Small intestine (tissue), 7 donors: ENCODE measurements around the gene SORCS2. TPM values are rescaled to one million over a fixed set of nuclear protein-coding genes. Genes with fewer than 3 reads are reported as not detected.
A peak's percentile ranks its signal among the peaks of the same experiment; 100 is the strongest.

Experiments used
- DNase-seq, 2 donors: peaks; one replicate each; pipeline versions ENCODE4 v3.0.0 to v3.0.0-alpha.2; 2013
- FAIRE-seq: peaks from 2 replicates; lab custom pipeline; 2012; peaks lifted over from hg19 to GRCh38; lab: Jason Lieb, UNC
- H3K27ac ChIP-seq, 3 donors: one replicate each; pipeline ENCODE4 v1.5.1; 2013; ENCODE audit warnings: low read length in 2 of 3, mild to moderate bottlenecking in 2 of 3, control low read depth in 1 of 3, inconsistent platforms in 1 of 3, low read depth in 1 of 3, moderate library complexity in 1 of 3
- H3K27me3 ChIP-seq, 3 donors: one replicate each; pipeline ENCODE4 v1.6.1; 2013; ENCODE audit warnings: low read length in 3 of 3, inconsistent platforms in 1 of 3; ENCODE audit not compliant: control insufficient read depth in 3 of 3, insufficient read depth in 3 of 3
- H3K36me3 ChIP-seq, 3 donors: one replicate each; pipeline ENCODE4 v1.6.1; 2013; ENCODE audit warnings: low read length in 3 of 3, inconsistent platforms in 1 of 3, low read depth in 1 of 3, mild to moderate bottlenecking in 1 of 3, moderate library complexity in 1 of 3; ENCODE audit not compliant: control insufficient read depth in 3 of 3, insufficient read depth in 2 of 3
- H3K4me1 ChIP-seq, 3 donors: one replicate each; pipeline ENCODE4 v1.6.1; 2013; ENCODE audit warnings: low read length in 2 of 3, inconsistent platforms in 1 of 3, low read depth in 1 of 3, mild to moderate bottlenecking in 1 of 3, moderate library complexity in 1 of 3; ENCODE audit not compliant: control insufficient read depth in 3 of 3, insufficient read depth in 2 of 3
- H3K4me3 ChIP-seq, 3 donors: one replicate each; pipeline ENCODE4 v1.5.1; 2013; ENCODE audit warnings: low read length in 3 of 3, control low read depth in 1 of 3, inconsistent platforms in 1 of 3, low read depth in 1 of 3, mild to moderate bottlenecking in 1 of 3, moderate library complexity in 1 of 3
- H3K9me3 ChIP-seq, 2 donors: one replicate each; pipeline ENCODE4 v1.6.1; 2013; ENCODE audit warnings: low read depth in 1 of 2, low read length in 1 of 2; ENCODE audit not compliant: control insufficient read depth in 2 of 2, insufficient read depth in 1 of 2
- WGBS, 3 donors: extraction: QIAGEN DNeasy Blood & Tissue Kit; methylation state at CpG; one replicate each; pipeline ENCODE4 v1.1.7; 2013; 5-methylcytosine and 5-hydroxymethylcytosine counted together
- polyA plus RNA-seq, 4 donors: library from polyadenylated mRNA; stranded (reverse) in 3 of 4; unstranded in 1 of 4; fragments of 200-250 nt in 3 of 4; fragments of 120-200 nt in 1 of 4; gene quantifications; one replicate each; pipeline versions ENCODE4 v1.2.1 to v1.2.3, GENCODE V29; 2013
- donor health status: healthy with polysubstance abuse.
- donor health status: control.
- donor health status: control.
- donor health status: Bipolar disorder and iron deficiency.
- donor health status: healthy.

SORCS2 gene
- polyA plus RNA-seq, 4 donors = 0.63 to 3.3 (median 2.2) TPM; not detected in 1

DNA sequence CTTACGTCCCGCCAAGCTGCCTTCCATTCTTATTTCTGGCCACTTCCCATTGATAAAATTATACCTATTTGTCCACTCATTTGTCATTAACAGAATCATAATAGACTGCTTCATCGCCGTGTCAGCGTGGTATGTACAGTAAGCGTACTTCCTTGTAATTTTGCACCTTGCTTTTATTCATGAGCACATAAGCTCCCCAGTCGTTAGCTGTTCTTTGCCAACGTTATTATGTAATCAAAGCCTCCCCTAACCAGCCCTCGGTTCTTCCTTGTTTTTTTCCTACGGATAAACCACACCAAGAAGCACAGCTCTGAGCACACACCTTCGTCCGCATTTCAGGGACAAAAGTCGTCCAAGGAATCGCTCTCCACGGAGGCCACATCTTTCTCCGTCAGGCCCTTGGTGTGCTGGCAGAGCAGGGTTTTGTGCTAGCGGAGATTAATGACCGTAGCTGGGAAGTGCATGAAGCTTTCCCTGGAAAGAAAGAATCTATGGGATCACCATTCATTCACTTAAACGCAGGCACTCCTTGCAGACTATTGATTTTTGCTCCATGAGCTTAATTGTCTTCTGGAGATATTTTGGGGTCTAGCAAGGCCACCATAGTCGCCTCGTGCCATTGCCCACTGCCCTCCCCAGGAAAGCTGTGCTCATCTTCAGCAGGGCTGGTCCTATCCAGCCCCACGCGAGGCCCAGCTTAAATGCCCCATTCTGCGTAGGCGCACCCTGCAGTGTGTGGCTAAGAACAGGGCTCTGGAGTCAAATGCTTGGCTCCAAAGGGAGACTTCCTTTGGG is 443.3 kb downstream of the SORCS2 start:
- Histone ChIP-seq H3K4me3 (no peak overlapping the region), H3K9me3 (peaks cover 0 to 2% of the 10 kb centered on the region in 2 donors), H3K4me1 (peaks cover 0 to 6% (median 0%) of the 10 kb centered on the region in 3 donors), H3K27me3 (peaks cover 0 to 3% (median 0%) of the 10 kb centered on the region in 3 donors), H3K36me3 (peaks cover 0 to 5% (median 0%) of the 10 kb centered on the region in 3 donors), H3K27ac (no peak overlapping the region)
- DNase-seq = no peak
- WGBS, 3 donors = 53 to 67% (median 66%) methylated on average over 25 of the region's 25 CpGs
- no peak for FAIRE-seq

- FAIRE-seq (no peak), DNase-seq (no peak)
- peaks cover 0 to 5% (median 0%) of the 10 kb centered on the region in 3 donors for H3K36me3 ChIP-seq
- peaks cover 0 to 3% (median 0%) of the 10 kb centered on the region in 3 donors for H3K27me3 ChIP-seq
- no peak overlapping the region for H3K27ac ChIP-seq
- H3K9me3 ChIP-seq = no peaks in the 10 kb centered on the region
- peaks cover 0 to 6% (median 0%) of the 10 kb centered on the region in 3 donors for H3K4me1 ChIP-seq
- H3K4me3 ChIP-seq = no peak overlapping the region
- WGBS, 3 donors = 90 to 96% (median 95%) methylated on average over 12 of the region's 12 CpGs
These were observed 443.8 kb downstream of the SORCS2 start for GRCh38 chr4:7636240-7636508.

GRCh38 chr4:7637139-7637538 is 444.8 kb downstream of the SORCS2 start:
- H3K9me3 ChIP-seq = no peaks in the 10 kb centered on the region
- no peaks in the 10 kb centered on the region for H3K27me3 ChIP-seq
- H3K36me3 ChIP-seq = peaks cover 0 to 5% (median 0%) of the 10 kb centered on the region in 3 donors
- 95 to 96% (median 95%) methylated on average over 13 of the region's 13 CpGs for WGBS, 3 donors
- peaks cover 0 to 6% (median 0%) of the 10 kb centered on the region in 3 donors for H3K4me1 ChIP-seq
- no peak for DNase-seq
- no peak for FAIRE-seq
- H3K4me3 ChIP-seq = no peak overlapping the region
- no peak overlapping the region for H3K27ac ChIP-seq

- H3K27me3 ChIP-seq = no peaks in the 10 kb centered on the region
- H3K36me3 ChIP-seq = peaks cover 0 to 5% (median 0%) of the 10 kb centered on the region in 3 donors
- peaks cover 0 to 6% (median 0%) of the 10 kb centered on the region in 3 donors for H3K4me1 ChIP-seq
- no peaks in the 10 kb centered on the region for H3K9me3 ChIP-seq
- H3K27ac ChIP-seq = no peak overlapping the region
- no peak for DNase-seq
- FAIRE-seq = no peak
- 82 to 87% (median 85%) methylated on average over 11 of the region's 11 CpGs for WGBS, 3 donors
- H3K4me3 ChIP-seq = no peak overlapping the region
These were observed 445.6 kb downstream of the SORCS2 start for GRCh38 chr4:7637971-7638370.

- Histone ChIP-seq H3K4me3 (no peak overlapping the region), H3K4me1 (peaks cover 0 to 6% (median 0%) of the 10 kb centered on the region in 3 donors), H3K27me3 (no peaks in the 10 kb centered on the region), H3K9me3 (no peaks in the 10 kb centered on the region), H3K36me3 (peaks cover 0 to 5% (median 0%) of the 10 kb centered on the region in 3 donors), H3K27ac (no peak overlapping the region)
- DNase-seq = no peak
- no peak for FAIRE-seq
- 84 to 93% (median 88%) methylated on average over 10 to 12 of the region's 12 CpGs for WGBS, 3 donors
These were observed 446.2 kb downstream of the SORCS2 start for GRCh38 chr4:7638489-7638888.

GRCh38 chr4:7638984-7639789 is 446.8 kb downstream of the SORCS2 start:
- FAIRE-seq (no peak), DNase-seq (peak in 1 of 2 donors; percentile 71)
- Histone ChIP-seq H3K9me3 (peaks cover 0 to 5% of the 10 kb centered on the region in 2 donors), H3K27ac (no peak overlapping the region), H3K4me3 (no peak overlapping the region), H3K36me3 (peaks cover 0 to 5% (median 0%) of the 10 kb centered on the region in 3 donors), H3K27me3 (no peaks in the 10 kb centered on the region), H3K4me1 (peaks cover 0 to 6% (median 0%) of the 10 kb centered on the region in 3 donors)
- WGBS, 3 donors = 53 to 76% (median 59%) methylated on average over 7 of the region's 7 CpGs

GRCh38 chr4:7640136-7640535 is 447.8 kb downstream of the SORCS2 start:
- H3K4me3 ChIP-seq = no peak overlapping the region
- FAIRE-seq = no peak
- 68 to 83% (median 82%) methylated on average over 6 of the region's 6 CpGs for WGBS, 3 donors

DNA sequence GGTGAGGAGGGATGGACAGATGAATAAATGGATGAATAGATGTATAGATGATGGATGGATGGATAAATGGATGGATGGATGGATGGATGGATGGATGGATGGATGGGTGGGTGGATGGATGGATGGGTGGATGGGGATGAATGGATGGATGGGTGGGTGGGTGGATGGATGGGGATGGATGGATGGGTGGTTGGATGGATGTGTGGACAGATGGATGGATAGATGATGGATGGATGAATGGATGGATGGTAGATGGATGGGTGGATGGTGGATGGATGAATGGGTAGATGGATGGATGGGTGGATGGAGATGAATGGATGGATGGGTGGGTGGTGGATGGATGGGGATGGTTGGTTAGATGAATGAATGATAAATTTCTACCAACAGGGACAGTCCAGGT is 449.4 kb downstream of the SORCS2 start:
- Histone ChIP-seq H3K4me1 (peaks cover 0 to 6% (median 0%) of the 10 kb centered on the region in 3 donors), H3K36me3 (peaks cover 0 to 5% (median 0%) of the 10 kb centered on the region in 3 donors), H3K27me3 (no peaks in the 10 kb centered on the region), H3K4me3 (no peak overlapping the region), H3K9me3 (peaks cover 0 to 13% of the 10 kb centered on the region in 2 donors), H3K27ac (no peak overlapping the region)
- DNase-seq = no peak
- FAIRE-seq = no peak

More at GRCh38 chr4:7640136-7640535, 447.8 kb downstream of the SORCS2 start:
- Histone ChIP-seq H3K4me1 (peaks cover 0 to 6% (median 0%) of the 10 kb centered on the region in 3 donors), H3K36me3 (peaks cover 0 to 5% (median 0%) of the 10 kb centered on the region in 3 donors), H3K27me3 (no peaks in the 10 kb centered on the region), H3K27ac (no peak overlapping the region), H3K9me3 (peaks cover 0 to 13% of the 10 kb centered on the region in 2 donors)
- no peak for DNase-seq
